ENCODE data around the gene MRO.
"Not testable (repeated sequence)": the region's sequence is repeated elsewhere in the genome, so short reads cannot be mapped to it uniquely, and the experiment has no call there.

MRO gene

GRCh38 chr18:50793641-50794565 is 25.9 kb downstream of the MRO start:
- in situ Hi-C loops (cut with HindIII; ENCODE audit: low sequenced_read_pairs), result no loop called here

- in situ Hi-C loops (cut with HindIII; ENCODE audit: low sequenced_read_pairs), result no loop called here
These were observed 26.9 kb downstream of the MRO start for GRCh38 chr18:50792885-50793284.

DNA sequence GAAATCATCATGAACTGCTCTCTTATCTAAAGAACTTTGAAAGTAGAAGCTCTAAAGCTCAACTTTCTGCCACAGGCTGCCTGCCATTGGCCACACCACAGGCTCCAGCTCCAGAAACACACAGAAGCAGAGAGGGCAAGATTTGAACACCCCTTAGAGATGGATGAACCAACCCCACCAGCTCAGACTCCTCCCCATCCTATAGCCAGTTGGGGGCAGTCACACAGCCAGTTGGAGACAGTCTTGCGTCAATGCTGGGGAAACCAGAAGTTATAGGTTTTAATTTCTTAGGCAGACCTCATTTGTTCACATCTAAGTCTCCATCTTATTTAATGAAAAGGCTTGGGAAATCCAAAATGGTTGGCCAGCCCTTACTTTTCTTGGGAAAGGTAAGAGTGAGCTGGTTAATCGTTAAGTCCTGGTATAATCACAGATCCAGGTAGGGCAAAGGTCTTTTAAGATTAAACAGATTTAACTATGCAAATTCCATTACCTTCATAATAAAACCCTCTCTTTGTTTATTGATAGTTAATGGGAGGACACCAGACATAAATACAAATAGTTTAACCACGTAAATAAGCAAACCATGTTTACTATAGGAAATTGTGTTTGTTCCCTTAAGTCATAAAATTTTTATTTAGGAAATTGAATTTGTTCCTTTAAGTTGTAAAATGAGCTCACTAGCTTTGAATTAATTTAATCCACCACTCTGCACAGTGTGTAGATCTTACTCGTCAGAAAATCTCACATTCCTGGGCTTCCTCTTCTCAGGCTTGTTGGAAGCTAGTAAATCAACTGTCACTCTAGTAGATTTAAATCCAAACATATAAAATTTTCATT is 28.0 kb downstream of the MRO start:
- in situ Hi-C loops (cut with HindIII; ENCODE audit: low sequenced_read_pairs), result no loop called here

- in situ Hi-C loops (cut with HindIII; ENCODE audit: low sequenced_read_pairs), result no loop called here
These were observed 28.9 kb downstream of the MRO start for GRCh38 chr18:50790948-50791347.

DNA sequence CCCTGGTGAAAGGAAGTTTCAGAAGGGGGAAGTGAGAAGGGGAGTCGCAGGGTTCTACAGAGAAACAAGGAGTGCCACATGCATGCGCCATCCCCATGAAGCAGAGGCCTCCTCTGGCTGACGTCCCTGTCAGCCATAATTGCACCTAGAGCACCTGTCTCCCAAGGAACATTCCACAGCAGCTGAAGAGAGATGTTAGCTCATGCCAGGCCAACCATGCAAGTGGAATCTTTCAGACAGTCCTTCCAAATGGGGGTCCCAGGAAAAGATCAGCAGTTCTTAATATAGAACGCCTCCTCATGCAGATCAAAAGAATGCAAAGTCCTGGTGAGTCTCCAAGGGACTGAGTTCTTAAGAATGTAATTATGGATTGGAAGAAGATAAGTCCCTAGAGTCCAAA is 29.6 kb downstream of the MRO start:
- in situ Hi-C loops (cut with HindIII; ENCODE audit: low sequenced_read_pairs), result no loop called here

GRCh38 chr18:50788284-50788683 is 31.5 kb downstream of the MRO start:
- in situ Hi-C loops (cut with HindIII; ENCODE audit: low sequenced_read_pairs), result no loop called here

DNA sequence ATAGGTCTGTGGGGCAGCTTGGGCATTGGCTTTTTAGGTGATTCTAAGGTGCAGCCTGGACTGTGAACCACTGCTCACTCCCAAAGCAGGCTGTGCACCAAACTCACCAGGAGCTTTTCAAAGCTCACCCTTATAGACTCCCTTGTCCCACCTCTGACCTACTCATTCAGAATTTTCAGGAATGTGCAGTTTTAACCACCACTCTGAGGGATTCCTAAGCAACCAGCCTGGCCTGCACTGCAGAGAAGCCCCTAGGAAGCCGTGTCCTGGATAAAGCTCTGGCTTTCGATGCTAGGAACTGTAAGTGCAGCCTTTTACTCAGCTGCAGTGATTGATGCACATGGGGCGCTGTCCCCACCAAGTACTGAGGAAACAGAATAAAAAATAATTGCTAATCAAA is 33.0 kb downstream of the MRO start:
- in situ Hi-C loops (cut with HindIII; ENCODE audit: low sequenced_read_pairs), result no loop called here

- in situ Hi-C loops (cut with HindIII; ENCODE audit: low sequenced_read_pairs), result no loop called here
These were observed 36.3 kb downstream of the MRO start for GRCh38 chr18:50783553-50783952.

- in situ Hi-C loops (cut with HindIII; ENCODE audit: low sequenced_read_pairs), result not testable (repeated sequence)
These were observed 40.8 kb downstream of the MRO start for GRCh38 chr18:50779021-50779420.

DNA sequence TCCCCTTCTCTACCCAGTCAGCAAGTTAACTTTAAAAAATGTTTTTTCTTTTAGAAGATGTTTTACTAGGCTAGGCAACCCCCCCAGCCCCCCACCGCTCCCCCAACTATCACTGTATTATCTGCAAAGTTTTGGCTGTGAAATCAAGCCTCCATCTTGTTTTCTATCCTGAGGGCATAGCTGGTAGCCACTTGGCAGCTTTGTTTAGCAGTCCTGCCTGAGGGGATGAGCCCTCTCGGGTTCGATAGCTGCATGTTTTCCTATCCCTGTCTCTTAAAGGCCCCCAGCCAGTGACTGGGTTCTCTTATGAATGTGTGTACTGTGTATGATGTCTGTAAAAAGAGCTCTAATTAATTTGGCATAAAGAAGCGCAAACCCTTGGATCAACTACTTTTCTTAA is 43.4 kb downstream of the MRO start:
- in situ Hi-C loops (cut with HindIII; ENCODE audit: low sequenced_read_pairs), result no loop called here

DNA sequence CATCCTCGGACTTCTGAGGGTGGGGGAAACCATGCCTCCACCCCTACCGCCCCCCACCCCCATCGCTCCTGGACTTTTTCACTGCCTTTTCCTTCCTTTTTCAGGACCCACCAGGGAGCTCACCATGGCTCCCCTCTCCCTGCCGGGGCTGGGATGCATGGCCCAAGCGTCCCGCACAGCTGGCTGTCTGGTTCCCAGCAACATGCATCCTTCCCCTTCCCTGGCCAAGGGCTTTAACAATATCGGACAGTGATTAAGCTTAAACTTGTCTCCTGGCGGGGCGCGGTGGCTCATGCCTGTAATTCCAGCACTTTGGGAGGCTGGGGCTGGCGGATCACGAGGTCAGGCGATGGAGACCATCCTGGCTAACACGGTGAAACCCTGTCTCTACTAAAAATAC is 44.1 kb downstream of the MRO start:
- in situ Hi-C loops (cut with HindIII; ENCODE audit: low sequenced_read_pairs), result no loop called here

DNA sequence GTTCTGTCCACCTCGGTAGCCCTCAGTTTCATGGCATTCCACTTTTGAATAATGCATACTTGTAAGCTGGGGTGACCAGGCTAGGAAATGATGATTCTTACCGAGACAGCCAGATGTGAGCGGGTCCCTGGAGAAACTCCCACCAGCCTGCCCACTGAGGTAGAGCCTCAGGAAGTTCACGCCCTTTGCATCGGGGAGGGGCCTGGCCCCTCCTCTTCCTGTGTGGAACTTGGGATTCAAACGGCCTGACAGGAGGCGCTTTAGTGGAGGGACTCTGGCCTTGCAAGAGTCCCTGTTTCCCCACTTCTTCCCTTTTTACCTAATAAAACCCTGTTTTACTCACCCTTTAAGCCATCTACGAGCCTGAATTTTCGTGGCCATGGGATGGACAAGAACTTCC is 44.6 kb downstream of the MRO start:
- in situ Hi-C loops (cut with HindIII; ENCODE audit: low sequenced_read_pairs), result no loop called here

DNA sequence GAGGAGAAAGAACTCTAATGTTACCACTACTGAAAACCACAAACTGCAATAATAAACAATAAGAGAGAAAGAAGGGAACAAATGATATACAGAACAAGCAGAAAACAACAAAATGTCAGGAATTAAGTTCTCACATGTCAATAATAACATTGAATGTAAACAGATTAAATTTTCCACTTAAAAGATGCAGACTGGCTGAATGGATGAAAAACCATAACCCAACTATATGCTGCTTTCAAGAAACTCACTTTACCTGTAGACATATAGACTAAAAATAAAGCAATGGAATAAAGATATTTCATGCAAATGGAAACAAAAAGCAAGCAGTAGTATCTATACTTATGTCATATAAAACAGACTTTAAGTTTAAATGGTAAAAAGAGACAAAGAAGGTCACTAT is 50.4 kb downstream of the MRO start:
- in situ Hi-C loops (cut with HindIII; ENCODE audit: low sequenced_read_pairs), result no loop called here

DNA sequence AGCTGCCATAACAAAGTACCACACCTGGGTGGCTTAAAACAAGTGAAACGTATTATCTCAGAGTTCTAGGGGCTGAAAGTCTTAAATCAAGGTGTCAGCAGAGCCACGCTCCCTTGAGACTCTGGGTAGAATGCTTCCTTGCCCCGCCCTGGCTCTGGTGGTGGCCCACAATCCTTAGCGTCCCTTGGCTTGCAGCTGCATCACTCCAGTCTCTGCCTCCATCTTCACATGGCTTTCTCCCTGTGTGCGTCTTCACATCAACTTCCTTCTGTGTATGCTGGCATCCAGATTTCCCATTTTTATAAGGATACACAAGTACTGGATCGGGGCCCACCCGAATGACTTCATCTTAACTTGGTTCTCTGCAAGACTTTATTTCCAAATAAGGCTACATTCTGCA is 62.5 kb downstream of the MRO start:
- in situ Hi-C loops (cut with HindIII; ENCODE audit: low sequenced_read_pairs), result no loop called here

DNA sequence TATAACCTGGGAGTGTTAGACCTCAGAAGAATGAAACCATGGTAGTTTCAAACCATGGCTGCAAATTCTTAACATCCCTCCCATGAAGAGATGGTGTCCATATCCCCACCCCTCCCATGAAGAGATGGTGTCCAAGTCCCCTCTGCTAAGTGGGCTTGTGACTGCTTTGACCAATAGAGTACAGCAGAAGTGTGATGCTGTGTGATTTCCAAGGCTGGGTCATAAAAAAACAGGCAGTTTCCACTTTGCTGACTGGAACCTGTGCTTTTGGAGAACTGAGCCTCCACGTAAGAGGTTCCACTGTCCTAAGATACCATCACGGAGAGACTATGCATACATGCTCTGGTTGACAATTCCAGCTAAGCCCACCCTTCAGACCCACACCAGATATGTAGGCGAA is 65.5 kb downstream of the MRO start:
- in situ Hi-C loops (cut with HindIII; ENCODE audit: low sequenced_read_pairs), result no loop called here

DNA sequence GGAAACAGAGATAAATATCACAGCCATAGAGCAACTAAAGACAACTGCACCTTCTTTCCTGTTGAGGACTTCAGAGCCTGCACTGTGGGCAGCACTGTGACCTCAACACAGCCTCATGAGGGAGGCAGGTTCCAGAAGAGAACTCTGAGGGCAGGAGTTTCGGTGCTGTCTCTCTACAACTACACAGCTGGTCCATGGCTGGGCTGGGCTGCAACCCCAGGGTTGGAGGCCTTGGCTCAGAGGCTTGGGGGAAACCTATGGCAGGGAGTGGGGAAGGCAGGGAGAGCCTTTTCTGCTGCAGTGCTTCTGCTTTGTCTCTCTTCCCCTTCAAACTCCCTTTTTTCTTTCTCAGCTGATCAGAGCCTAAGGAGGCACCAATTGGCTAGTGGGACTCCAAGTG is 66.5 kb downstream of the MRO start:
- in situ Hi-C loops (cut with HindIII; ENCODE audit: low sequenced_read_pairs), result no loop called here

- in situ Hi-C loops (cut with HindIII; ENCODE audit: low sequenced_read_pairs), result no loop called here
These were observed 67.9 kb downstream of the MRO start for GRCh38 chr18:50751947-50752346.

- in situ Hi-C loops (cut with HindIII; ENCODE audit: low sequenced_read_pairs), result no loop called here
These were observed 68.3 kb downstream of the MRO start for GRCh38 chr18:50751490-50751889.

DNA sequence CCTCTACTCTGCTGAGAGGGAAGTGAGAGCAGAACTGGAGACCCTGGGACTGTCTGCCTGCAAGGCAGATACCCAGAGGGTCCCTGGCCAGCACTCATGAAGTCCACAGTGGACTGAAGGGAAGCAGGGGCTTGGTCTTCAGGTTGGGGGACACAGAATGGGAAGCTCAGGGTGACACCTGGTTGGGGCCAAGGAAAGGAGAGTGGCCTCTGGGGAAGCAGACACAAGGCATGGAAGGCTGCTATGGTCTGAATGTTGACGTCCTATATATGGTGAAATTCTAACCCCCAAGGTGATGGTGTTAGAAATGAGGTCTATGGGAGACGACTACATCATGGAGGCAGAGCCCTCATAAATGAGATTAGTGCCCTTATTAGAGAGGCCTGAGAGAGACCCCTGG is 69.3 kb downstream of the MRO start:
- in situ Hi-C loops (cut with HindIII; ENCODE audit: low sequenced_read_pairs), result no loop called here

- in situ Hi-C loops (cut with HindIII; ENCODE audit: low sequenced_read_pairs), result no loop called here
These were observed 69.9 kb downstream of the MRO start for GRCh38 chr18:50749945-50750344.

DNA sequence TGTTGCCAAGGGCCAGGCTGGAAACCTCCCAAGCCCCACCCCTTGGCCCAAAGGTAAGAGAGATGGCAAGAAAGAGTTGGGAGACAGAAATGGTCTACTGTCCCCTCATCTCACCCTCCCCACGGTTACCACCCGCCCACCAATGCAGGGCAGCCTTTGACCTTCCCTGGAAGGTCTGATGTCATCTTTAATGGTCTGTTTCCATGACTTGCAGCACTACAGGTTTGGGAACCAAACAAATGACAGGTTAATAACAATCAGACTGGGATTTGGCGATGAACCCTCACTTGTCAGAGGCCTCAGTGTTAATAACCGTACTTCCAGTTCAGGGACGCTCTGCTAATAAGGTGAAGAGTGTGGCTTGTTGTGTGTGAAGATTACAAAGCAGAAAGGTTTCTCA is 70.4 kb downstream of the MRO start:
- in situ Hi-C loops (cut with HindIII; ENCODE audit: low sequenced_read_pairs), result no loop called here
